ENCODE measurements around the gene MUSK.
"Not testable (repeated sequence)": the region's sequence is repeated elsewhere in the genome, so short reads cannot be mapped to it uniquely, and the experiment has no call there.

Gene MUSK

GRCh38 chr9:110826400-110826799 is 157.8 kb downstream of the MUSK start:
- not testable (repeated sequence) for H3K4me3 Mint-ChIP-seq; H3K27me3 Mint-ChIP-seq; DNase-seq; H3K36me3 Mint-ChIP-seq (ENCODE audit: low read depth); H3K4me1 Mint-ChIP-seq; H3K27ac Mint-ChIP-seq; ATAC-seq
- H3K9me3 Mint-ChIP-seq: peaks cover 12% of the 10 kb centered on the region

- Mint-ChIP-seq H3K27me3 (no peaks in the 10 kb centered on the region), H3K27ac (no peak overlapping the region), H3K4me3 (no peak overlapping the region), H3K9me3 (peaks cover 12% of the 10 kb centered on the region), H3K4me1 (no peaks in the 10 kb centered on the region), H3K36me3 (ENCODE audit: low read depth) (no peaks in the 10 kb centered on the region)
- ATAC-seq (no peak), DNase-seq (no peak)
Measured at GRCh38 chr9:110828264-110828663, 159.7 kb downstream of the MUSK start.

GRCh38 chr9:110830495-110830894 is 161.9 kb downstream of the MUSK start:
- no peak for DNase-seq
- H3K36me3 Mint-ChIP-seq (ENCODE audit: low read depth): no peaks in the 10 kb centered on the region
- H3K4me1 Mint-ChIP-seq: no peaks in the 10 kb centered on the region
- H3K4me3 Mint-ChIP-seq: no peak overlapping the region
- no peak for ATAC-seq
- H3K27ac Mint-ChIP-seq: no peak overlapping the region
- H3K9me3 Mint-ChIP-seq: no peaks in the 10 kb centered on the region
- H3K27me3 Mint-ChIP-seq: no peaks in the 10 kb centered on the region

- no peaks in the 10 kb centered on the region for H3K9me3 Mint-ChIP-seq
- H3K36me3 Mint-ChIP-seq (ENCODE audit: low read depth): no peaks in the 10 kb centered on the region
- no peaks in the 10 kb centered on the region for H3K27me3 Mint-ChIP-seq
- ATAC-seq (no peak), DNase-seq (no peak)
- H3K27ac Mint-ChIP-seq: no peak overlapping the region
- no peaks in the 10 kb centered on the region for H3K4me1 Mint-ChIP-seq
- H3K4me3 Mint-ChIP-seq: no peak overlapping the region
Measured at GRCh38 chr9:110832926-110833325, 164.3 kb downstream of the MUSK start.

DNA sequence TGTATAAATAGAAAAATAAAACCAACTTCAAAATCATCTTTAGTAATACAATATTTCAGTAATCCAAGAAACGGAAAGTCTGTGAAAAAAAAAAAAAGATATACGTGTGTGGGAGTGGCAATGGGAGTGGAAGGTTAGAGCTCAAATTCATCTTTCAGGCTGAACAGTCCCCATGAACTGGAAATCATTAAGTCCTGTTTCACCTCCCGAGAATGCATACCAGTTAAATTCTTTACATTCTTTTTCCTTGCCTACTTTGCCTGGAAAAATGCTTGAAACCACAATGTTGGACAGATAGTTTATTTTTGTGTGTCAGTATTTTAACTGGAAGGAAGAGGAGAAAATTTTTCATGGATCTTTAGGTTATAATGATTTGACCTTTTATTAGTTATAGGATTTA is 166.8 kb downstream of the MUSK start:
- H3K4me1 Mint-ChIP-seq: no peaks in the 10 kb centered on the region
- ATAC-seq: no peak

GRCh38 chr9:110835859-110836271 is 167.3 kb downstream of the MUSK start:
- Mint-ChIP-seq H3K36me3 (ENCODE audit: low read depth) (no peaks in the 10 kb centered on the region), H3K27ac (no peak overlapping the region), H3K9me3 (peaks cover 5% of the 10 kb centered on the region), H3K4me1 (no peaks in the 10 kb centered on the region), H3K4me3 (no peak overlapping the region), H3K27me3 (no peaks in the 10 kb centered on the region)
- no peak for DNase-seq
- no peak for ATAC-seq

More for the DNA sequence above, 166.8 kb downstream of the MUSK start:
- no peaks in the 10 kb centered on the region for H3K36me3 Mint-ChIP-seq (ENCODE audit: low read depth)
- no peak for DNase-seq
- no peak overlapping the region for H3K4me3 Mint-ChIP-seq
- peaks cover 2% of the 10 kb centered on the region for H3K9me3 Mint-ChIP-seq
- no peaks in the 10 kb centered on the region for H3K27me3 Mint-ChIP-seq
- no peak overlapping the region for H3K27ac Mint-ChIP-seq

GRCh38 chr9:110837401-110838005 is 168.9 kb downstream of the MUSK start:
- Mint-ChIP-seq H3K27ac (no peak overlapping the region), H3K9me3 (peaks cover 5% of the 10 kb centered on the region), H3K4me1 (no peaks in the 10 kb centered on the region), H3K27me3 (no peaks in the 10 kb centered on the region), H3K4me3 (no peak overlapping the region), H3K36me3 (ENCODE audit: low read depth) (no peaks in the 10 kb centered on the region)
- ATAC-seq: no peak
- no peak for DNase-seq

DNA sequence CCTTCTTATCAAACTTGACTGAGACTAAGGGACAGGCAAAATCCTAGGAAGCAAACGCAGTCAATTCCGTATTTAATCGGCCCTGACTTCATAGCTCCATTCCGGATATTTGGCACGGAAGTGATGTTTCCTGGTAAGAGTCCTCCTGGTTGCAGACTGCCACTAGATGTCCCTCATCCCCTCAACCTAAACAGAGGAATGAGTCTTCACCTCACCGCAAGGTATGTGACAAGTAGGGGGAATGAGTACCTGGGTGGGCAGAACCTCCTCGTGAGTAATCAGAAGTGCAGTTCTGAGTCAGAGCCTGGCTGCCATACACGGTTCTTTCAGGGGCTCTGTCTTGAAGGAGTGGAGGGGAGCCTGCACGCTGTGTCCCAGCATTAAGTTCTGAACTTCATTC is 173.6 kb downstream of the MUSK start:
- ATAC-seq (no peak), DNase-seq (no peak)
- Mint-ChIP-seq H3K36me3 (ENCODE audit: low read depth) (no peaks in the 10 kb centered on the region), H3K9me3 (peaks cover 5% of the 10 kb centered on the region), H3K4me3 (no peak overlapping the region), H3K27ac (no peak overlapping the region), H3K27me3 (no peaks in the 10 kb centered on the region), H3K4me1 (no peaks in the 10 kb centered on the region)

GRCh38 chr9:110842986-110843385 is 174.4 kb downstream of the MUSK start:
- H3K36me3 Mint-ChIP-seq (ENCODE audit: low read depth): no peaks in the 10 kb centered on the region
- H3K9me3 Mint-ChIP-seq: peaks cover 5% of the 10 kb centered on the region
- H3K4me3 Mint-ChIP-seq: no peak overlapping the region
- no peaks in the 10 kb centered on the region for H3K27me3 Mint-ChIP-seq
- H3K27ac Mint-ChIP-seq: no peak overlapping the region
- no peak for DNase-seq
- H3K4me1 Mint-ChIP-seq: no peaks in the 10 kb centered on the region
- no peak for ATAC-seq

- ATAC-seq (no peak), DNase-seq (no peak)
- Mint-ChIP-seq H3K27ac (no peak overlapping the region), H3K9me3 (peaks cover 5% of the 10 kb centered on the region), H3K4me1 (no peaks in the 10 kb centered on the region), H3K27me3 (no peaks in the 10 kb centered on the region), H3K36me3 (ENCODE audit: low read depth) (no peaks in the 10 kb centered on the region), H3K4me3 (no peak overlapping the region)
Measured at GRCh38 chr9:110844121-110844520, 175.5 kb downstream of the MUSK start.

GRCh38 chr9:110846215-110846614 is 177.6 kb downstream of the MUSK start:
- Mint-ChIP-seq H3K27me3 (no peaks in the 10 kb centered on the region), H3K4me3 (no peak overlapping the region), H3K27ac (no peak overlapping the region), H3K4me1 (no peaks in the 10 kb centered on the region), H3K9me3 (peaks cover 4% of the 10 kb centered on the region), H3K36me3 (ENCODE audit: low read depth) (no peaks in the 10 kb centered on the region)
- DNase-seq (no peak), ATAC-seq (no peak)

GRCh38 chr9:110847671-110848070 is 179.1 kb downstream of the MUSK start:
- no peak overlapping the region for H3K27ac Mint-ChIP-seq
- no peak for DNase-seq
- no peaks in the 10 kb centered on the region for H3K4me1 Mint-ChIP-seq
- no peaks in the 10 kb centered on the region for H3K27me3 Mint-ChIP-seq
- no peak overlapping the region for H3K4me3 Mint-ChIP-seq
- no peak for ATAC-seq
- H3K36me3 Mint-ChIP-seq (ENCODE audit: low read depth): no peaks in the 10 kb centered on the region
- H3K9me3 Mint-ChIP-seq: peaks cover 4% of the 10 kb centered on the region

GRCh38 chr9:110850401-110851135 is 182.0 kb downstream of the MUSK start:
- no peaks in the 10 kb centered on the region for H3K27me3 Mint-ChIP-seq
- ATAC-seq: no peak
- H3K27ac Mint-ChIP-seq: no peak overlapping the region
- H3K36me3 Mint-ChIP-seq (ENCODE audit: low read depth): no peaks in the 10 kb centered on the region
- H3K9me3 Mint-ChIP-seq: peaks cover 4% of the 10 kb centered on the region
- DNase-seq: no peak
- no peak overlapping the region for H3K4me3 Mint-ChIP-seq
- H3K4me1 Mint-ChIP-seq: no peaks in the 10 kb centered on the region
